Measurements from ENCODE around the gene SRP68.
A peak's percentile ranks its signal among the peaks of the same experiment; 100 is the strongest.

Gene SRP68

GRCh38 chr17:76004750-76005262, 67.5 kb downstream of the SRP68 start:
- H3K27ac ChIP-seq = no peak overlapping the region
- TF ChIP-seq ZFX (IDR thresholded peaks at IDR 0.05) (no peak), CTCF (conservative IDR thresholded peaks at IDR 0.05) (no peak)

- TF ChIP-seq ZFX (IDR thresholded peaks at IDR 0.05) (no peak), CTCF (conservative IDR thresholded peaks at IDR 0.05) (no peak)
- H3K27ac ChIP-seq = no peak overlapping the region
These were observed 68.4 kb downstream of the SRP68 start for GRCh38 chr17:76003915-76004314.

- TF ChIP-seq CTCF (conservative IDR thresholded peaks at IDR 0.05) (no peak), ZFX (IDR thresholded peaks at IDR 0.05) (no peak)
- H3K27ac ChIP-seq = no peak overlapping the region
These were observed 70.2 kb downstream of the SRP68 start for GRCh38 chr17:76002100-76002499.

GRCh38 chr17:76000755-76001521, 71.4 kb downstream of the SRP68 start, which contains the start of gene CDK3:
TSS of gene CDK3 (plus strand) at chr17:76000855. CDS start at chr17:76001426, 571 bp downstream.
- TF ChIP-seq CTCF (conservative IDR thresholded peaks at IDR 0.05) = peak; percentile 78
- no peak for TF ChIP-seq ZFX (IDR thresholded peaks at IDR 0.05)
- peak within 1 kb of the TSS; percentile 66 for H3K27ac ChIP-seq

- H3K27ac ChIP-seq = peak overlapping the region; percentile 66
- peak; percentile 98 for TF ChIP-seq CTCF (conservative IDR thresholded peaks at IDR 0.05)
- peak; percentile 43; the same call in 1 of the 2 replicates for TF ChIP-seq ZFX (IDR thresholded peaks at IDR 0.05)
These were observed 72.1 kb downstream of the SRP68 start for GRCh38 chr17:76000016-76000754.

- TF ChIP-seq CTCF (conservative IDR thresholded peaks at IDR 0.05) (no peak), ZFX (IDR thresholded peaks at IDR 0.05) (no peak)
- no peak overlapping the region for H3K27ac ChIP-seq
These were observed 74.0 kb downstream of the SRP68 start for GRCh38 chr17:75998327-75998795.
